B cell (primary cell): ENCODE results near the gene KCNE3. TPM values are rescaled to one million over a fixed set of nuclear protein-coding genes. Genes with fewer than 3 reads are reported as not detected.

Source experiments
- ATAC-seq: fragments of 200-7000 bp; cut with Tn5 transposase; one replicate; pipeline ENCODE4 v1.10.0; 2021; ENCODE audit warnings: low read depth, mild to moderate bottlenecking, moderate number of reproducible peaks, moderate library complexity
- CTCF ChIA-PET: fragments of 350-600 bp; sonication (Branson Sonifier 250); formaldehyde crosslinking; loops from one replicate; lab custom pipeline; 2021; ENCODE audit warnings: antibody characterized with exemption, inconsistent platforms; lab: Charles Lee
- POLR2A ChIA-PET: fragments of 350-600 bp; sonication (Branson Sonifier 250); formaldehyde crosslinking; loops from one replicate; lab custom pipeline; 2021; ENCODE audit warnings: antibody characterized with exemption; lab: Charles Lee
- DNase-seq: peaks from one replicate; pipeline ENCODE4 v3.0.0; 2013
- H2AFZ ChIP-seq: 2 replicates; pipeline ENCODE4 v1.6.1; 2012; ENCODE audit warnings: mild to moderate bottlenecking, low read depth, low read length; ENCODE audit not compliant: insufficient read depth, poor library complexity, severe bottlenecking
- H3K27ac ChIP-seq, 2 donors: 1 replicate in 1 of 2; 2 replicates in 1 of 2; pipeline ENCODE4 v1.5.1; 2012 to 2013; ENCODE audit warnings: low read length in 2 of 2, mild to moderate bottlenecking in 2 of 2, moderate library complexity in 1 of 2
- H3K27me3 ChIP-seq, 4 experiments: fragments of 200-600 bp in 1 of 4; sonication (generic) in 1 of 4; replicated peaks in 1 of 4; 1 replicate in 2 of 4; 2 replicates in 2 of 4; pipeline versions ENCODE4 v1.6.1 to v1.7.0; 2013 to 2016; ENCODE audit warnings: low read length in 3 of 4, mild to moderate bottlenecking in 2 of 4, mixed read lengths in 1 of 4, moderate library complexity in 1 of 4; ENCODE audit not compliant: insufficient read depth in 4 of 4, control insufficient read depth in 3 of 4; ENCODE audit errors: control extremely low read depth in 1 of 4
- H3K36me3 ChIP-seq, 2 experiments: replicated peaks in 1 of 2; 1 replicate in 1 of 2; 2 replicates in 1 of 2; pipeline versions ENCODE4 v1.6.1 to v1.7.1; 2013; ENCODE audit warnings: low read length in 1 of 2; ENCODE audit not compliant: insufficient read depth in 2 of 2, control insufficient read depth in 1 of 2; ENCODE audit errors: control extremely low read depth in 1 of 2, extremely low read depth in 1 of 2
- H3K4me1 ChIP-seq, 2 donors: fragments of 200-600 bp in 1 of 2; sonication (generic) in 1 of 2; 1 replicate in 1 of 2; 2 replicates in 1 of 2; pipeline versions ENCODE4 v1.5.1 to v1.6.1; 2013 to 2017; ENCODE audit warnings: low read length in 2 of 2; ENCODE audit not compliant: control insufficient read depth in 2 of 2, insufficient read depth in 2 of 2
- H3K4me2 ChIP-seq: replicated peaks from 2 replicates; pipeline ENCODE3; 2012; ENCODE audit warnings: mild to moderate bottlenecking, low read depth, low read length; ENCODE audit not compliant: poor library complexity, severe bottlenecking
- H3K4me3 ChIP-seq, 5 experiments: fragments of 200-600 bp in 1 of 5; sonication (generic) in 1 of 5; 1 replicate in 3 of 5; 2 replicates in 2 of 5; pipeline versions ENCODE4 v1.5.1 to v1.7.0; 2011 to 2016; ENCODE audit warnings: low read length in 4 of 5, mild to moderate bottlenecking in 4 of 5, low read depth in 2 of 5, control low read depth in 1 of 5, moderate library complexity in 1 of 5; ENCODE audit not compliant: insufficient read depth in 1 of 5; ENCODE audit errors: control extremely low read depth in 1 of 5, extremely low read depth in 1 of 5
- H3K79me2 ChIP-seq: fragments of 200-600 bp; sonication (generic); one replicate; pipeline ENCODE4 v1.6.0; 2016; ENCODE audit warnings: low read length; ENCODE audit not compliant: control insufficient read depth, insufficient read depth
- H3K9ac ChIP-seq: fragments of 200-600 bp; sonication (generic); 2 replicates; pipeline ENCODE4 v1.6.1; 2017; ENCODE audit warnings: mild to moderate bottlenecking, low read length, moderate library complexity
- H3K9me3 ChIP-seq, 3 donors: one replicate each; pipeline versions ENCODE4 v1.6.1 to v1.7.1; 2013; ENCODE audit warnings: low read length in 2 of 3; ENCODE audit not compliant: control insufficient read depth in 2 of 3, insufficient read depth in 1 of 3; ENCODE audit errors: control extremely low read depth in 1 of 3
- H4K20me1 ChIP-seq: 2 replicates; pipeline ENCODE4 v1.6.0; 2012; ENCODE audit warnings: mild to moderate bottlenecking, low read length; ENCODE audit not compliant: insufficient read depth, control insufficient read depth, poor library complexity, severe bottlenecking
- H3K27ac Mint-ChIP-seq: one replicate; pipeline ENCODE4 v1.8.0; 2021; ENCODE audit warnings: mixed read lengths
- H3K27me3 Mint-ChIP-seq: one replicate; pipeline ENCODE4 v1.8.0; 2021; ENCODE audit warnings: mixed read lengths
- H3K4me1 Mint-ChIP-seq: one replicate; pipeline ENCODE4 v1.8.0; 2021; ENCODE audit warnings: mixed read lengths
- H3K4me3 Mint-ChIP-seq: one replicate; pipeline ENCODE4 v1.8.0; 2021; ENCODE audit warnings: mixed read lengths
- H3K9me3 Mint-ChIP-seq: one replicate; pipeline ENCODE4 v1.8.0; 2022; ENCODE audit warnings: mixed read lengths; ENCODE audit not compliant: insufficient read depth
- CTCF ChIP-seq: fragments of 200-600 bp; IDR thresholded peaks from one replicate; pipeline ENCODE4 v1.8.0; 2022; ENCODE audit warnings: antibody characterized with exemption, mild to moderate bottlenecking
- EZH2 ChIP-seq: IDR thresholded peaks from 2 replicates; pipeline ENCODE4 v1.6.1; 2012; ENCODE audit warnings: borderline replicate concordance, low read depth, mild to moderate bottlenecking, moderate library complexity, low read length; ENCODE audit not compliant: insufficient read depth, poor library complexity, severe bottlenecking
- WGBS: methylation state at CpG from one replicate; pipeline ENCODE4 v1.1.5; 2013; ENCODE audit warnings: missing lambda C conversion rate; ENCODE audit not compliant: insufficient coverage; 5-methylcytosine and 5-hydroxymethylcytosine counted together
- intact Hi-C: fragments of 100-400 bp; cut with micrococcal nuclease; formaldehyde crosslinking; loops from one replicate; pipeline ENCODE4 v1.10.0; 2022
- polyA plus RNA-seq: library from polyadenylated mRNA; depleted of rRNA; stranded (reverse); fragments of >200 nt; gene quantifications from 2 replicates; pipeline ENCODE4 v1.2.3, GENCODE V29; 2012
- total RNA-seq, 2 donors: library from RNA; stranded (reverse); fragments of 120-200 nt in 1 of 2; gene quantifications; 1 replicate in 1 of 2; 2 replicates in 1 of 2; pipeline versions ENCODE4 v1.2.3 to v1.2.4, GENCODE V29; 2013 to 2022

KCNE3 gene
- total and polyA plus RNA-seq, 2 donors (not counting 1 experiment from before 2014, with no cell fraction given) = 0.85 TPM; not detected in 1

- Histone ChIP-seq H3K36me3 (no peaks in the 10 kb centered on the region), H3K4me1 (no peaks in the 10 kb centered on the region), H3K4me2 (no peak overlapping the region), H3K4me3 (no peak overlapping the region), H3K79me2 (no peaks in the 10 kb centered on the region), H3K27ac (no peak overlapping the region), H3K9me3 (no peaks in the 10 kb centered on the region), H4K20me1 (no peaks in the 10 kb centered on the region), H3K9ac (no peak overlapping the region), H3K27me3 (no peaks in the 10 kb centered on the region), H2AFZ (no peak overlapping the region)
- peaks cover 10% of the 10 kb centered on the region for H3K27me3 Mint-ChIP-seq
- TF ChIP-seq CTCF = no peak
- no peaks in the 10 kb centered on the region for H3K4me1 Mint-ChIP-seq
- no peak for DNase-seq
- H3K27ac Mint-ChIP-seq = no peak overlapping the region
- no peak for ATAC-seq
- no peaks in the 10 kb centered on the region for H3K9me3 Mint-ChIP-seq
- POLR2A ChIA-PET = no interaction called here
- CTCF ChIA-PET = interaction anchor here (0.9 kb wide), 1 partner anchor 45 kb away, joined by 3 read pairs; no protein-coding TSS in a partner anchor
- H3K4me3 Mint-ChIP-seq = no peak overlapping the region
- WGBS = 67% methylated on average over 1 of the region's 7 CpGs
- intact Hi-C loops = no loop called here
These were observed 32.8 kb downstream of the KCNE3 start for GRCh38 chr11:74434528-74434927.

DNA sequence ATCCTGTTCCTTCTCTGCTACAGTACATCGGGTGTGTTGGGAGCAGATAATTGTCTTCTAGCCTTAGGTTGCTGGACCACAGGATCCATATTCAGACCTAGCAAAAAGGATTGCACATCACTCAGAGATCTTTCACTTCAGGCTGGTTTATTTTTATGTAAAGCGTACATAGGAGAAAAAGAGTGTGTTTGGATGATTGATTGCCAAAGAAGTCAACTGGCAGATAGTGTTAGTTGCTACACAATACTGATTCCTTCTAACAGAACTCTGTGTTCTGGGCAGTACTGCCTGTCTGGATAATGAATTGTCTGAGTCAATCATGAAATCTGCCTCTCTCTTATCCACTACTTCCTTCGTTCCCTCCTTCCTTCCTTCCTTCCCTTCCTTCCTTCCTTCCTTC is 38.1 kb downstream of the KCNE3 start:
- DNase-seq (no peak), ATAC-seq (no peak)
- no peak overlapping the region for H3K9ac ChIP-seq
- no peaks in the 10 kb centered on the region for H3K4me1 Mint-ChIP-seq
- H3K9me3 ChIP-seq = peaks cover 3 to 17% (median 3%) of the 10 kb centered on the region in 3 donors
- POLR2A ChIA-PET = no interaction called here
- no peak overlapping the region for H3K27ac Mint-ChIP-seq
- no peak overlapping the region for H3K4me3 ChIP-seq
- no peak overlapping the region for H2AFZ ChIP-seq
- no CpG with 5 or more reads among the region's 3 CpGs for WGBS
- no peak for TF ChIP-seq EZH2
- no peak for TF ChIP-seq CTCF
- H3K4me1 ChIP-seq = no peaks in the 10 kb centered on the region
- H3K9me3 Mint-ChIP-seq = peaks cover 5% of the 10 kb centered on the region
- H3K4me2 ChIP-seq = no peak overlapping the region
- no peaks in the 10 kb centered on the region for H4K20me1 ChIP-seq
- no peaks in the 10 kb centered on the region for H3K36me3 ChIP-seq
- H3K27ac ChIP-seq = no peak overlapping the region
- H3K27me3 Mint-ChIP-seq = peaks cover 14% of the 10 kb centered on the region
- H3K79me2 ChIP-seq = no peaks in the 10 kb centered on the region
- no peaks in the 10 kb centered on the region for H3K27me3 ChIP-seq
- intact Hi-C loops = no loop called here
- no peak overlapping the region for H3K4me3 Mint-ChIP-seq
- CTCF ChIA-PET = interaction anchor here (0.9 to 2.5 kb wide), 2 partner anchors 20 to 40 kb away, joined by 3 to 9 read pairs; no protein-coding TSS in a partner anchor
